MM.1S (cell line): ENCODE measurements around the gene PATZ1.

Source experiments
- DNase-seq: peaks from one replicate; pipeline ENCODE4 v3.0.0-alpha.2; 2015
- H2AFZ ChIP-seq: fragments of 300-600 bp; sonication (generic); 2 replicates; pipeline ENCODE4 v1.6.0; 2016; ENCODE audit warnings: antibody characterized with exemption, low read length
- H3F3A ChIP-seq: fragments of 300-600 bp; sonication (generic); 2 replicates; pipeline ENCODE4 v1.6.1; 2016; ENCODE audit warnings: mild to moderate bottlenecking, antibody characterized with exemption, low read length, moderate library complexity, mixed read lengths; ENCODE audit not compliant: insufficient read depth
- H3K27ac ChIP-seq: fragments of 300-600 bp; sonication (generic); 2 replicates; pipeline ENCODE4 v1.5.1; 2016; ENCODE audit warnings: mild to moderate bottlenecking, low read length
- H3K27me3 ChIP-seq: fragments of 300-600 bp; sonication (generic); replicated peaks from 2 replicates; pipeline ENCODE4 v1.6.0; 2016; ENCODE audit warnings: low read length; ENCODE audit not compliant: insufficient read depth
- H3K36me3 ChIP-seq: fragments of 300-600 bp; sonication (generic); replicated peaks from 2 replicates; pipeline ENCODE4 v1.6.1; 2016; ENCODE audit warnings: mild to moderate bottlenecking, low read length, mixed read lengths; ENCODE audit not compliant: insufficient read depth
- H3K4me1 ChIP-seq: fragments of 300-600 bp; sonication (generic); 2 replicates; pipeline ENCODE4 v1.6.1; 2016; ENCODE audit warnings: low read length, mixed read lengths
- H3K4me2 ChIP-seq: fragments of 300-600 bp; sonication (generic); 2 replicates; pipeline ENCODE4 v1.6.0; 2016; ENCODE audit warnings: low read depth, low read length
- H3K4me3 ChIP-seq: fragments of 300-600 bp; sonication (generic); 2 replicates; pipeline ENCODE4 v1.5.1; 2016; ENCODE audit warnings: low read length, mixed read lengths
- H3K79me2 ChIP-seq: fragments of 300-600 bp; sonication (generic); 2 replicates; pipeline ENCODE4 v1.6.1; 2016; ENCODE audit warnings: mixed run types, low read length, mixed read lengths
- H3K9ac ChIP-seq: fragments of 300-600 bp; sonication (generic); 2 replicates; pipeline ENCODE4 v1.6.1; 2016; ENCODE audit warnings: low read length, mixed read lengths
- H3K9me2 ChIP-seq: fragments of 300-600 bp; sonication (generic); replicated peaks from 2 replicates; pipeline ENCODE4 v1.6.1; 2016; ENCODE audit warnings: mild to moderate bottlenecking, low read length, mixed read lengths; ENCODE audit not compliant: insufficient read depth
- H3K9me3 ChIP-seq: fragments of 300-600 bp; sonication (generic); replicated peaks from 2 replicates; pipeline ENCODE4 v1.6.1; 2016; ENCODE audit warnings: mild to moderate bottlenecking, low read length, mixed read lengths; ENCODE audit not compliant: insufficient read depth
- H4K20me1 ChIP-seq: fragments of 300-600 bp; sonication (generic); 2 replicates; pipeline ENCODE4 v1.6.1; 2016; ENCODE audit warnings: mild to moderate bottlenecking, low read length, moderate library complexity, mixed read lengths; ENCODE audit not compliant: insufficient read depth
- EZH2 ChIP-seq: fragments of 300-600 bp; sonication (generic); optimal IDR thresholded peaks from 2 replicates; pipeline ENCODE3; 2017; ENCODE audit warnings: low read depth, mild to moderate bottlenecking, antibody characterized with exemption, low read length, mixed read lengths
- EZH2phosphoT487 ChIP-seq: fragments of 300-600 bp; sonication (generic); IDR thresholded peaks from 2 replicates; pipeline ENCODE4 v1.6.1; 2018; ENCODE audit warnings: antibody characterized with exemption, low read length
- TF ChIP-seq, protein P1 (sequence below): fragments of 300-600 bp; sonication (generic); IDR thresholded peaks from 2 replicates; pipeline ENCODE4 v1.5.1; 2016; ENCODE audit warnings: antibody characterized with exemption, low read length, mixed read lengths

The PATZ1 gene

DNA sequence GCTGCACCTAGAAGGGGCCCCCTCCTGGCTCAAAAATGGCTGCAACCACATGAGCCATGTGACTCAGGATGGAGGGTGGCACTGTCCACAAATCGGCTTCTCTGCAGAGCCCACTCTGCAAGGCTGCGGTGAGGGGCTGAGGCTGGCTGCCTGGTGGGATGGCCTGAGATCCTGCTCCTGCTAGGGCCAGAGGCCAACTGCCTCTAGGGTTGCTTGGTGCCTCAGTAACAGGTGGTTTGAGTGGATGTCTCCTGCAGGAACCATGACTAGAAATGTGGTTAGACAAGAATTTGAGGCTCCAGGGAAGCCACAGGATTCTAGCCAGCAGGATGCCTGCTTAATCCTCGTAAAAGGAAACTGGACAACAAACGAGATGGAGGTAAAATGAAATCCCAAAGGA is 17.1 kb downstream of the PATZ1 start:
- no peaks in the 10 kb centered on the region for H3K9me2 ChIP-seq
- TF ChIP-seq, protein P1, sequence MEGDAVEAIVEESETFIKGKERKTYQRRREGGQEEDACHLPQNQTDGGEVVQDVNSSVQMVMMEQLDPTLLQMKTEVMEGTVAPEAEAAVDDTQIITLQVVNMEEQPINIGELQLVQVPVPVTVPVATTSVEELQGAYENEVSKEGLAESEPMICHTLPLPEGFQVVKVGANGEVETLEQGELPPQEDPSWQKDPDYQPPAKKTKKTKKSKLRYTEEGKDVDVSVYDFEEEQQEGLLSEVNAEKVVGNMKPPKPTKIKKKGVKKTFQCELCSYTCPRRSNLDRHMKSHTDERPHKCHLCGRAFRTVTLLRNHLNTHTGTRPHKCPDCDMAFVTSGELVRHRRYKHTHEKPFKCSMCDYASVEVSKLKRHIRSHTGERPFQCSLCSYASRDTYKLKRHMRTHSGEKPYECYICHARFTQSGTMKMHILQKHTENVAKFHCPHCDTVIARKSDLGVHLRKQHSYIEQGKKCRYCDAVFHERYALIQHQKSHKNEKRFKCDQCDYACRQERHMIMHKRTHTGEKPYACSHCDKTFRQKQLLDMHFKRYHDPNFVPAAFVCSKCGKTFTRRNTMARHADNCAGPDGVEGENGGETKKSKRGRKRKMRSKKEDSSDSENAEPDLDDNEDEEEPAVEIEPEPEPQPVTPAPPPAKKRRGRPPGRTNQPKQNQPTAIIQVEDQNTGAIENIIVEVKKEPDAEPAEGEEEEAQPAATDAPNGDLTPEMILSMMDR, result no peak
- TF ChIP-seq EZH2, result no peak
- TF ChIP-seq EZH2phosphoT487, result no peak
- DNase-seq, result no peak
- no peak overlapping the region for H2AFZ ChIP-seq
- H3K9me3 ChIP-seq, result no peaks in the 10 kb centered on the region
- H3K27me3 ChIP-seq, result no peaks in the 10 kb centered on the region
- no peak overlapping the region for H3K4me3 ChIP-seq
- no peaks in the 10 kb centered on the region for H4K20me1 ChIP-seq
- no peaks in the 10 kb centered on the region for H3F3A ChIP-seq
- H3K79me2 ChIP-seq, result no peaks in the 10 kb centered on the region
- no peak overlapping the region for H3K9ac ChIP-seq
- H3K36me3 ChIP-seq, result no peaks in the 10 kb centered on the region; the same call in 1 of the 2 replicates
- no peak overlapping the region for H3K4me2 ChIP-seq
- H3K4me1 ChIP-seq, result no peaks in the 10 kb centered on the region
- H3K27ac ChIP-seq, result no peak overlapping the region

DNA sequence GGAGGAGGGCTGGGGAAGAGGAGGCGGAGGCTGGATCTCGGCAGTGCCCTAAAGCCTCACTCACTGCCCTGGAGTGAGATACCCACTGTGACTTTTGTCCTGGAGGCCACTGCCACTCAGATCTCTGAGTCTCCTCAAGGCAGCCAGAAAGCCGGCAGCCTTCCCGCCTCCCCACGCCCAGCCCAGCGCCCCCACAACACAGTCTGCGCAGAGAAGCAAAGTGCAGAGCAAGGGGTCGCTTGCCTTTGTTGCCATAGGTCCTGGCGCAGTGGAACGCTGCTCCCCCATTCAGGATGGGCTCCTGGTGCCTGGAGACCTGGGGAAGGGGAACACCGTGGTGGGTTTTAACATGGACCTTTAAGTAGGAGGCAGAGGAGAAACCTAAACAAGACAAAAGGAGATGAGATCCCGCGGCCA is 17.6 kb downstream of the PATZ1 start:
- H3K4me1 ChIP-seq, result no peaks in the 10 kb centered on the region
- TF ChIP-seq EZH2, result no peak
- no peaks in the 10 kb centered on the region for H3K27me3 ChIP-seq
- H3K9ac ChIP-seq, result no peak overlapping the region
- no peaks in the 10 kb centered on the region for H3K9me3 ChIP-seq
- no peak overlapping the region for H2AFZ ChIP-seq
- no peaks in the 10 kb centered on the region for H3K79me2 ChIP-seq
- H4K20me1 ChIP-seq, result no peaks in the 10 kb centered on the region
- DNase-seq, result no peak
- H3K36me3 ChIP-seq, result no peaks in the 10 kb centered on the region; the same call in 1 of the 2 replicates
- no peak overlapping the region for H3K4me3 ChIP-seq
- H3F3A ChIP-seq, result no peaks in the 10 kb centered on the region
- no peak overlapping the region for H3K27ac ChIP-seq
- no peaks in the 10 kb centered on the region for H3K9me2 ChIP-seq
- H3K4me2 ChIP-seq, result no peak overlapping the region

DNA sequence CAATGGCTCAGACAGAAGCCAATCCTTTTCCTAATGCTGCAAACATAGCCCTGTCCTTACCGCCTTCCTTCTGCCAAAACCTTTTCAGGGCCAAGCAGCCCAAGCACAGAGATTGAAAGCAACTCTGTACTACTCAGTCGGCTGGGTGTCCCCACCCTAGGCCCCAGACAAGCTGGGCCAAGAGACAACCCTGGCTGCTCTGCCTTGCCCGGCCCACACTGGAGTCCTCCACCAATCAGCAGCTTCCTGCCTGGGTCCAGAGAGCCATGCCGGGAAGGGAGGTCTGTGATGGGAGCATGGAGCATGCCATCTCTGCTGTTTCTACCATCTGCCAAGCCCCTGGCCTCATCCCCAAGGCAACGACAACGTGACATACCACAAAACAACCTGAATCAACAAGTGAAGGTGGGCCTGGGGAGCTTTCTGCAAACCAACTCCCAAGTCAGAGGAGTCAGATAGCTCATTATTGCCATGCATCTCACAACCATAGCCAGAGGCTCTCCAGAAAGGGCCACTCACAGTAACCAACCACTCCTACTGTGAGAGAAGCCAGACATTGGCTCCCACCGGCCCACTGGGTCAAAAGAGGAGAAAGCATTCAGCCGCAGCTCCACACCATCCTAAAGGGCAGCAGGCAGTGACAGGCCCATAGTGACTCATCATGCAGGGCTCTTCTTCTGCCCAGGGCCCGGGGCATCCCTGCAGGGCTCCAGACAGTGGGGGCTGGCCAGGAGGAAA is 18.2 kb downstream of the PATZ1 start:
- no peak for DNase-seq
- Histone ChIP-seq H3K4me3 (no peak overlapping the region), H3K9ac (no peak overlapping the region), H3K4me1 (no peaks in the 10 kb centered on the region), H3K4me2 (no peak overlapping the region), H3F3A (no peaks in the 10 kb centered on the region), H3K27me3 (no peaks in the 10 kb centered on the region), H3K9me2 (no peaks in the 10 kb centered on the region), H4K20me1 (no peaks in the 10 kb centered on the region), H3K9me3 (no peaks in the 10 kb centered on the region), H3K79me2 (no peaks in the 10 kb centered on the region), H3K36me3 (no peaks in the 10 kb centered on the region; the same call in 1 of the 2 replicates), H2AFZ (no peak overlapping the region), H3K27ac (no peak overlapping the region)
- TF ChIP-seq EZH2, result no peak
- TF ChIP-seq, protein P1, result no peak
- no peak for TF ChIP-seq EZH2phosphoT487

DNA sequence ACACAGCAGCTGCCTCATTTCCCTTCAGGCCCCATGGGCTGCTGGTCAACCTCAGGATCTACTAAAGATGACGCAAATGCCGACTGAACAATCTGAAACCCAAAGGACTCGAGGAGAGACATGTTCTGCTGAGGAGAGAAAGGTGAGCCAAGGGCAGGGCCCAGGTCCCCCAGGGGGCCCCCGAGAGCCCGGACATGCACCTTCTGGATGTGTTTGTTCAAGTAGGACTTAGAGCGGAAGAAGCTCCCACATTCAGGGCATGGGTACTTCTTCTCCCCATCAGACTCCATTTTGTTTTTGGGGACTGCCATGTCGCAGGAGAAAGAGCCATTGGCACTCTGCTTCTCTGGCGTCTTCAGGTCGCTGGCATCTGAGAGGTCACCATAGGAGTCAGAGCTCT is 19.3 kb downstream of the PATZ1 start:
- H3K27me3 ChIP-seq, result no peaks in the 10 kb centered on the region
- H3K36me3 ChIP-seq, result no peaks in the 10 kb centered on the region; the same call in 1 of the 2 replicates
- no peaks in the 10 kb centered on the region for H3K79me2 ChIP-seq
- TF ChIP-seq, protein P1, result no peak
- TF ChIP-seq EZH2phosphoT487 (no peak), EZH2 (no peak)
- H3K4me2 ChIP-seq, result no peak overlapping the region
- H3F3A ChIP-seq, result no peaks in the 10 kb centered on the region
- H3K9ac ChIP-seq, result no peak overlapping the region
- no peaks in the 10 kb centered on the region for H3K9me2 ChIP-seq
- H3K27ac ChIP-seq, result no peak overlapping the region
- no peaks in the 10 kb centered on the region for H4K20me1 ChIP-seq
- no peak overlapping the region for H2AFZ ChIP-seq
- no peak for DNase-seq
- no peaks in the 10 kb centered on the region for H3K4me1 ChIP-seq
- no peaks in the 10 kb centered on the region for H3K9me3 ChIP-seq
- no peak overlapping the region for H3K4me3 ChIP-seq
